ENCODE results near the gene TBC1D5. TPM values are rescaled to one million over a fixed set of nuclear protein-coding genes. Genes with fewer than 3 reads are reported as not detected.

TBC1D5 gene
- total RNA-seq, 1 experiment from 2014 or later = 26.1 TPM

DNA sequence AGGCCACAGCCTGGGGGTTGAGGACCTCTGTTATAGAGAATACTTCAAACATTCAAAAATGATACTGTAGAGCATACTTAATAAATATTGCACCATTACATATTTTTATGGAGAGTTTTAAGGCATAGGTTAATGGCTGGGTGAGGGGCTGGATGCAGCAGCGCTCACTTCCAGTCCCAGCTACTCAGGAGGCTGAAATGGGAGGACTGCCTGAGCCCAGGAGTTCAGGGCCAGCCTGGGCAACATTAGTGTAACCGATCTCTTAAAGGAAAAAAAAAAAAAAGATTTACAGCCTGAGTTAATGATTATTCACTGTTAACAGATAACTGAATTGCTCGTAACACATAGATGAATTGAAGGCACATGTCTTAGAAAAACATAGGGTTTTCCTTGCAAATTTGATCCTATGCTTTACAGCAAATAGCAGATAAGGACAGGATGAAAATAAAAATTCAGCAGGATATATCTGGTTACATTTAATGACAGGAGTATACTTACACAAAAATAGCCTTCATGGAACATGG lies 282.9 kb downstream of the TBC1D5 start (continued):
- no peak for TF ChIP-seq ATF1 (CRISPR knock-in tag; IDR thresholded peaks at IDR 0.05)
- TF ChIP-seq SP1 (CRISPR knock-in tag; conservative IDR thresholded peaks at IDR 0.05) = no peak

DNA sequence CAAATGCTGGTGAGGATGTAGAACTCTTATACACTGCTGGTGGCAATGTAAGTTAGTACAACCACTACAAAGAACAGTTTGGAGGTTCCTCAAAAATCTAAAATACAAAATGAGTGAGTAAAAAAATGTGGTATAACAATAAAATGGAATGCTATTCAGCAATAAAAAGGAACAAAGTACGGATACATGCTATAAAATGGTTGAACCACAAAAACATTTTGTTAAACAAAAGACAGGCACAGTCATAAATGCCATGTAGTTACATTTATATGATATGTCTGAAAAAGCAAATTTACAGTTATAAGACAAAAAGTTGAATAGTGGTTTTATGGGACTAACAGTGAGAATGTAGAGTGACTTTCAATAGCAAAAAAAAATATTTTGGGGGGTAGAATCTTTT lies 285.8 kb downstream of the TBC1D5 start:
- Mint-ChIP-seq H3K27ac (no peak overlapping the region), H3K36me3 (peaks cover 3% of the 10 kb centered on the region; the same call in 1 of the 2 replicates), H3K4me1 (no peaks in the 10 kb centered on the region), H3K27me3 (ENCODE audit: low read depth) (no peaks in the 10 kb centered on the region), H3K4me3 (no peak overlapping the region), H3K9me3 (peaks cover 4% of the 10 kb centered on the region)
- POLR2A ChIA-PET = no interaction called here
- no peak for TF ChIP-seq GABPB1 (CRISPR knock-in tag; IDR thresholded peaks at IDR 0.05)
- no peak for TF ChIP-seq TP53 (CRISPR knock-in tag; IDR thresholded peaks at IDR 0.05)
- TF ChIP-seq, protein P1, sequence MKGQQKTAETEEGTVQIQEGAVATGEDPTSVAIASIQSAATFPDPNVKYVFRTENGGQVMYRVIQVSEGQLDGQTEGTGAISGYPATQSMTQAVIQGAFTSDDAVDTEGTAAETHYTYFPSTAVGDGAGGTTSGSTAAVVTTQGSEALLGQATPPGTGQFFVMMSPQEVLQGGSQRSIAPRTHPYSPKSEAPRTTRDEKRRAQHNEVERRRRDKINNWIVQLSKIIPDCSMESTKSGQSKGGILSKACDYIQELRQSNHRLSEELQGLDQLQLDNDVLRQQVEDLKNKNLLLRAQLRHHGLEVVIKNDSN (CRISPR knock-in tag; IDR thresholded peaks at IDR 0.05) = no peak
- no peak for TF ChIP-seq IRF2 (CRISPR knock-in tag; IDR thresholded peaks at IDR 0.05; ENCODE audit: borderline replicate concordance, low read depth)
- no peak for TF ChIP-seq RORB (CRISPR knock-in tag; IDR thresholded peaks at IDR 0.05)
- no peak for TF ChIP-seq SOX15 (CRISPR knock-in tag; IDR thresholded peaks at IDR 0.05)
- TF ChIP-seq, protein P2, sequence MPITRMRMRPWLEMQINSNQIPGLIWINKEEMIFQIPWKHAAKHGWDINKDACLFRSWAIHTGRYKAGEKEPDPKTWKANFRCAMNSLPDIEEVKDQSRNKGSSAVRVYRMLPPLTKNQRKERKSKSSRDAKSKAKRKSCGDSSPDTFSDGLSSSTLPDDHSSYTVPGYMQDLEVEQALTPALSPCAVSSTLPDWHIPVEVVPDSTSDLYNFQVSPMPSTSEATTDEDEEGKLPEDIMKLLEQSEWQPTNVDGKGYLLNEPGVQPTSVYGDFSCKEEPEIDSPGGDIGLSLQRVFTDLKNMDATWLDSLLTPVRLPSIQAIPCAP (CRISPR knock-in tag; IDR thresholded peaks at IDR 0.05) = no peak
- TF ChIP-seq, protein P3, sequence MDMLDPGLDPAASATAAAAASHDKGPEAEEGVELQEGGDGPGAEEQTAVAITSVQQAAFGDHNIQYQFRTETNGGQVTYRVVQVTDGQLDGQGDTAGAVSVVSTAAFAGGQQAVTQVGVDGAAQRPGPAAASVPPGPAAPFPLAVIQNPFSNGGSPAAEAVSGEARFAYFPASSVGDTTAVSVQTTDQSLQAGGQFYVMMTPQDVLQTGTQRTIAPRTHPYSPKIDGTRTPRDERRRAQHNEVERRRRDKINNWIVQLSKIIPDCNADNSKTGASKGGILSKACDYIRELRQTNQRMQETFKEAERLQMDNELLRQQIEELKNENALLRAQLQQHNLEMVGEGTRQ (CRISPR knock-in tag; IDR thresholded peaks at IDR 0.05) = no peak
- TF ChIP-seq, protein P4, sequence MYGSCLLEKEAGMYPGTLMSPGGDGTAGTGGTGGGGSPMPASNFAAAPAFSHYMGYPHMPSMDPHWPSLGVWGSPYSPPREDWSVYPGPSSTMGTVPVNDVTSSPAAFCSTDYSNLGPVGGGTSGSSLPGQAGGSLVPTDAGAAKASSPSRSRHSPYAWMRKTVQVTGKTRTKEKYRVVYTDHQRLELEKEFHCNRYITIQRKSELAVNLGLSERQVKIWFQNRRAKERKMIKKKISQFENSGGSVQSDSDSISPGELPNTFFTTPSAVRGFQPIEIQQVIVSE (CRISPR knock-in tag; IDR thresholded peaks at IDR 0.05; ENCODE audit: borderline replicate concordance) = no peak
- no peak for TF ChIP-seq NR1H2 (CRISPR knock-in tag; IDR thresholded peaks at IDR 0.05)
- TF ChIP-seq, protein P5, sequence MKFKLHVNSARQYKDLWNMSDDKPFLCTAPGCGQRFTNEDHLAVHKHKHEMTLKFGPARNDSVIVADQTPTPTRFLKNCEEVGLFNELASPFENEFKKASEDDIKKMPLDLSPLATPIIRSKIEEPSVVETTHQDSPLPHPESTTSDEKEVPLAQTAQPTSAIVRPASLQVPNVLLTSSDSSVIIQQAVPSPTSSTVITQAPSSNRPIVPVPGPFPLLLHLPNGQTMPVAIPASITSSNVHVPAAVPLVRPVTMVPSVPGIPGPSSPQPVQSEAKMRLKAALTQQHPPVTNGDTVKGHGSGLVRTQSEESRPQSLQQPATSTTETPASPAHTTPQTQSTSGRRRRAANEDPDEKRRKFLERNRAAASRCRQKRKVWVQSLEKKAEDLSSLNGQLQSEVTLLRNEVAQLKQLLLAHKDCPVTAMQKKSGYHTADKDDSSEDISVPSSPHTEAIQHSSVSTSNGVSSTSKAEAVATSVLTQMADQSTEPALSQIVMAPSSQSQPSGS (CRISPR knock-in tag; IDR thresholded peaks at IDR 0.05; ENCODE audit: borderline replicate concordance, low read depth) = no peak
- DNase-seq (ENCODE audit: low spot score) = no peak
- ATAC-seq = no peak
- CTCF ChIA-PET = no interaction called here

DNA sequence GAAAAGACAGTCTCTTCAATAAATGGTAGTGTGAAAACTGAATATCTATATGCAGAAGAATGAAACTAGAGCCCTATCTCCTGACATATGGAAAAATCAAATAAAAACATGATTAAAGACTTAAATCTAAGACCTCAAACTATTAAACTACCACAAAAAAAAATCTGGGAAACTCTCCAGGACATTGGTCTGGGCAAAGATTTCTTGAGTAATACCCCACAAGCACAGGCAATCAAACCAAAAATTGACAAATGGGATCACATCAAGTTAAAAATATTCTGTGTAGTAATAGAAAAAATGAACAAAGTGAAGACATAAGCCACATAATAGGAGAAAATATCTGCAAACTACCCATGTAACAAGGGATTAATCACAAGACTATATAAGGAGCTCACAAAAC lies 286.4 kb downstream of the TBC1D5 start:
- Mint-ChIP-seq H3K4me3 (no peak overlapping the region), H3K27ac (no peak overlapping the region), H3K36me3 (peaks cover 3% of the 10 kb centered on the region; the same call in 1 of the 2 replicates), H3K4me1 (no peaks in the 10 kb centered on the region), H3K27me3 (ENCODE audit: low read depth) (no peaks in the 10 kb centered on the region), H3K9me3 (peaks cover 4% of the 10 kb centered on the region)
- ATAC-seq (no peak), DNase-seq (ENCODE audit: low spot score) (no peak)
- TF ChIP-seq, protein P6, sequence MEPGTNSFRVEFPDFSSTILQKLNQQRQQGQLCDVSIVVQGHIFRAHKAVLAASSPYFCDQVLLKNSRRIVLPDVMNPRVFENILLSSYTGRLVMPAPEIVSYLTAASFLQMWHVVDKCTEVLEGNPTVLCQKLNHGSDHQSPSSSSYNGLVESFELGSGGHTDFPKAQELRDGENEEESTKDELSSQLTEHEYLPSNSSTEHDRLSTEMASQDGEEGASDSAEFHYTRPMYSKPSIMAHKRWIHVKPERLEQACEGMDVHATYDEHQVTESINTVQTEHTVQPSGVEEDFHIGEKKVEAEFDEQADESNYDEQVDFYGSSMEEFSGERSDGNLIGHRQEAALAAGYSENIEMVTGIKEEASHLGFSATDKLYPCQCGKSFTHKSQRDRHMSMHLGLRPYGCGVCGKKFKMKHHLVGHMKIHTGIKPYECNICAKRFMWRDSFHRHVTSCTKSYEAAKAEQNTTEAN (CRISPR knock-in tag; IDR thresholded peaks at IDR 0.05) = no peak
- TF ChIP-seq ATF1 (CRISPR knock-in tag; IDR thresholded peaks at IDR 0.05) = no peak
- CTCF ChIA-PET = no interaction called here
- POLR2A ChIA-PET = no interaction called here

DNA sequence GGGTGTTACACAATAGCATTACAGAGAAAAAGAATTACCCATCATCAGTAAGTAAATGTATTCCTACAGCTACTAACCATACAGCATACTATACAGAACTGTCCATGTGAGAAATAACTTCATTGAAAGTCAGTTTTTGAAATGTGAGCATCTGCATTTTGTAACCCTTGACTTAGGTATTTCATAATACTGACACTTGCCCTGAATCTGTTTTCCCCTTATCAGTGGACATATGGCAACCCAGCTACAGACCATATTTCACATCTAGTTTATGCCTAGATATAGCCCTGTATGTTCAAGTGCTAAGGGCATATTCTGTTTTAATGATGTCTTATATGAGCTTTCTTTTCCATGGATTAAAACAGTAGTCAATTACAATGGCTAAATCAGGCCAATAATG lies 297.6 kb downstream of the TBC1D5 start:
- H3K4me3 Mint-ChIP-seq = no peak overlapping the region
- no peaks in the 10 kb centered on the region for H3K27me3 Mint-ChIP-seq (ENCODE audit: low read depth)
- POLR2A ChIA-PET = no interaction called here
- no peak overlapping the region for H3K27ac Mint-ChIP-seq
- no peaks in the 10 kb centered on the region for H3K36me3 Mint-ChIP-seq
- CTCF ChIA-PET = no interaction called here
- peaks cover 7% of the 10 kb centered on the region; the same call in 1 of the 2 replicates for H3K4me1 Mint-ChIP-seq
- no peaks in the 10 kb centered on the region for H3K9me3 Mint-ChIP-seq
- no peak for DNase-seq (ENCODE audit: low spot score)
- ATAC-seq = no peak
- TF ChIP-seq, protein P7, sequence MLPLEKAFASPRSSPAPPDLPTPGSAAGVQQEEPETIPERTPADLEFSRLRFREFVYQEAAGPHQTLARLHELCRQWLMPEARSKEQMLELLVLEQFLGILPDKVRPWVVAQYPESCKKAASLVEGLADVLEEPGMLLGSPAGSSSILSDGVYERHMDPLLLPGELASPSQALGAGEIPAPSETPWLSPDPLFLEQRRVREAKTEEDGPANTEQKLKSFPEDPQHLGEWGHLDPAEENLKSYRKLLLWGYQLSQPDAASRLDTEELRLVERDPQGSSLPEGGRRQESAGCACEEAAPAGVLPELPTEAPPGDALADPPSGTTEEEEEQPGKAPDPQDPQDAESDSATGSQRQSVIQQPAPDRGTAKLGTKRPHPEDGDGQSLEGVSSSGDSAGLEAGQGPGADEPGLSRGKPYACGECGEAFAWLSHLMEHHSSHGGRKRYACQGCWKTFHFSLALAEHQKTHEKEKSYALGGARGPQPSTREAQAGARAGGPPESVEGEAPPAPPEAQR (CRISPR knock-in tag; IDR thresholded peaks at IDR 0.05) = no peak
- TF ChIP-seq, protein P8, sequence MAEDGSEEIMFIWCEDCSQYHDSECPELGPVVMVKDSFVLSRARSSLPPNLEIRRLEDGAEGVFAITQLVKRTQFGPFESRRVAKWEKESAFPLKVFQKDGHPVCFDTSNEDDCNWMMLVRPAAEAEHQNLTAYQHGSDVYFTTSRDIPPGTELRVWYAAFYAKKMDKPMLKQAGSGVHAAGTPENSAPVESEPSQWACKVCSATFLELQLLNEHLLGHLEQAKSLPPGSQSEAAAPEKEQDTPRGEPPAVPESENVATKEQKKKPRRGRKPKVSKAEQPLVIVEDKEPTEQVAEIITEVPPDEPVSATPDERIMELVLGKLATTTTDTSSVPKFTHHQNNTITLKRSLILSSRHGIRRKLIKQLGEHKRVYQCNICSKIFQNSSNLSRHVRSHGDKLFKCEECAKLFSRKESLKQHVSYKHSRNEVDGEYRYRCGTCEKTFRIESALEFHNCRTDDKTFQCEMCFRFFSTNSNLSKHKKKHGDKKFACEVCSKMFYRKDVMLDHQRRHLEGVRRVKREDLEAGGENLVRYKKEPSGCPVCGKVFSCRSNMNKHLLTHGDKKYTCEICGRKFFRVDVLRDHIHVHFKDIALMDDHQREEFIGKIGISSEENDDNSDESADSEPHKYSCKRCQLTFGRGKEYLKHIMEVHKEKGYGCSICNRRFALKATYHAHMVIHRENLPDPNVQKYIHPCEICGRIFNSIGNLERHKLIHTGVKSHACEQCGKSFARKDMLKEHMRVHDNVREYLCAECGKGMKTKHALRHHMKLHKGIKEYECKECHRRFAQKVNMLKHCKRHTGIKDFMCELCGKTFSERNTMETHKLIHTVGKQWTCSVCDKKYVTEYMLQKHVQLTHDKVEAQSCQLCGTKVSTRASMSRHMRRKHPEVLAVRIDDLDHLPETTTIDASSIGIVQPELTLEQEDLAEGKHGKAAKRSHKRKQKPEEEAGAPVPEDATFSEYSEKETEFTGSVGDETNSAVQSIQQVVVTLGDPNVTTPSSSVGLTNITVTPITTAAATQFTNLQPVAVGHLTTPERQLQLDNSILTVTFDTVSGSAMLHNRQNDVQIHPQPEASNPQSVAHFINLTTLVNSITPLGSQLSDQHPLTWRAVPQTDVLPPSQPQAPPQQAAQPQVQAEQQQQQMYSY (CRISPR knock-in tag; IDR thresholded peaks at IDR 0.05) = no peak
- no peak for TF ChIP-seq ESRRA (CRISPR knock-in tag; IDR thresholded peaks at IDR 0.05; ENCODE audit: borderline replicate concordance)
- no peak for TF ChIP-seq EMX1 (CRISPR knock-in tag; IDR thresholded peaks at IDR 0.05)

Data from WTC11 (cell line).